Activated T-cell treated with anti-CD3 and anti-CD28 coated beads for 1 hour (primary cell): ENCODE results near the gene CCDC191.
A peak's percentile ranks its signal among the peaks of the same experiment; 100 is the strongest.

Experiments used
- DNase-seq: peaks from one replicate; pipeline ENCODE4 v3.0.0-alpha.2; 2020; ENCODE audit warnings: low read depth

Gene CCDC191

GRCh38 chr3:114056130-114057010 lies at the start of gene CCDC191, which contains the start of gene QTRT2:
Gene CCDC191 (minus strand): TSS chr3:114056526. CDS start chr3:114056466, 60 bp downstream.
Gene QTRT2 (plus strand): TSS chr3:114056737. CDS start chr3:114065258, 8,521 bp downstream.
- DNase-seq, result peak; percentile 93

- DNase-seq, result no peak
Observed at GRCh38 chr3:114104414-114104813, 48.1 kb upstream of the CCDC191 start.

- DNase-seq, result no peak
Observed at GRCh38 chr3:114103858-114104257, 47.5 kb upstream of the CCDC191 start.

- no peak for DNase-seq
Observed at GRCh38 chr3:114103181-114103580, 46.9 kb upstream of the CCDC191 start.

GRCh38 chr3:114101101-114101500 lies 44.8 kb upstream of the CCDC191 start:
- no peak for DNase-seq

- DNase-seq, result no peak
Observed at GRCh38 chr3:114095796-114096195, 39.5 kb upstream of the CCDC191 start.

- no peak for DNase-seq
Observed at GRCh38 chr3:114093596-114093995, 37.3 kb upstream of the CCDC191 start.

GRCh38 chr3:114093016-114093380 lies 36.7 kb upstream of the CCDC191 start:
- no peak for DNase-seq

GRCh38 chr3:114092151-114093015 lies 36.1 kb upstream of the CCDC191 start:
- DNase-seq, result no peak

- DNase-seq, result no peak
Observed at GRCh38 chr3:114089675-114090074, 33.3 kb upstream of the CCDC191 start.

- DNase-seq, result no peak
Observed at GRCh38 chr3:114086356-114086755, 30.0 kb upstream of the CCDC191 start.

GRCh38 chr3:114083112-114083511 lies 26.8 kb upstream of the CCDC191 start:
- no peak for DNase-seq

GRCh38 chr3:114081037-114081436 lies 24.7 kb upstream of the CCDC191 start:
- no peak for DNase-seq

GRCh38 chr3:114080201-114080600 lies 23.9 kb upstream of the CCDC191 start:
- DNase-seq, result no peak

- DNase-seq, result no peak
Observed at GRCh38 chr3:114079761-114080160, 23.4 kb upstream of the CCDC191 start.

- DNase-seq, result no peak
Observed at GRCh38 chr3:114078126-114078525, 21.8 kb upstream of the CCDC191 start.

- DNase-seq, result no peak
Observed at GRCh38 chr3:114076711-114077110, 20.4 kb upstream of the CCDC191 start.

GRCh38 chr3:114071786-114072185 lies 15.5 kb upstream of the CCDC191 start:
- DNase-seq, result no peak

- DNase-seq, result no peak
Observed at GRCh38 chr3:114068336-114068735, 12.0 kb upstream of the CCDC191 start.

- no peak for DNase-seq
Observed at GRCh38 chr3:114067804-114068203, 11.5 kb upstream of the CCDC191 start.

GRCh38 chr3:114060906-114061655 lies 4.8 kb upstream of the CCDC191 start:
- no peak for DNase-seq

GRCh38 chr3:114058646-114059045 lies 2.3 kb upstream of the CCDC191 start:
- no peak for DNase-seq
